Hepatocyte (in vitro differentiated cells): Measurements from ENCODE around the gene ZIC3. TPM values are rescaled to one million over a fixed set of nuclear protein-coding genes. Genes with fewer than 3 reads are reported as not detected.
"Not testable (repeated sequence)": the region's sequence is repeated elsewhere in the genome, so short reads cannot be mapped to it uniquely, and the experiment has no call there.

Experiments
- DNase-seq: peaks from one replicate; pipeline ENCODE4 v3.0.0-alpha.2; 2016; ENCODE audit warnings: low spot score
- H2AFZ ChIP-seq: fragments of 200-600 bp; sonication (generic); 2 replicates; pipeline ENCODE4 v1.6.0; 2016; ENCODE audit warnings: antibody characterized with exemption, mild to moderate bottlenecking
- H3K27ac ChIP-seq: fragments of 200-600 bp; sonication (generic); 2 replicates; pipeline ENCODE4 v1.5.1; 2016; ENCODE audit warnings: mild to moderate bottlenecking
- H3K27me3 ChIP-seq: fragments of 200-600 bp; sonication (generic); 2 replicates; pipeline ENCODE4 v1.6.1; 2016
- H3K36me3 ChIP-seq: fragments of 200-600 bp; sonication (generic); replicated peaks from 2 replicates; pipeline ENCODE4 v1.5.1; 2016; ENCODE audit warnings: low read depth; ENCODE audit not compliant: insufficient read depth
- H3K4me1 ChIP-seq: fragments of 200-600 bp; sonication (generic); 2 replicates; pipeline ENCODE4 v1.5.1; 2016; ENCODE audit warnings: mild to moderate bottlenecking, moderate library complexity; ENCODE audit not compliant: insufficient read depth
- H3K4me2 ChIP-seq: fragments of 200-600 bp; sonication (generic); 2 replicates; pipeline ENCODE4 v1.6.0; 2016
- H3K4me3 ChIP-seq: fragments of 200-600 bp; sonication (generic); 2 replicates; pipeline ENCODE4 v1.5.1; 2016; ENCODE audit warnings: mild to moderate bottlenecking
- H3K79me2 ChIP-seq: fragments of 200-600 bp; sonication (generic); 2 replicates; pipeline ENCODE4 v1.6.0; 2017; ENCODE audit warnings: mild to moderate bottlenecking
- H3K9me2 ChIP-seq: fragments of 200-600 bp; sonication (generic); replicated peaks from 2 replicates; pipeline ENCODE4 v1.6.0; 2017; ENCODE audit warnings: mild to moderate bottlenecking; ENCODE audit not compliant: insufficient read depth
- H3K9me3 ChIP-seq: fragments of 200-600 bp; sonication (generic); 2 replicates; pipeline ENCODE4 v1.5.1; 2016; ENCODE audit warnings: low read depth, mild to moderate bottlenecking
- H4K20me1 ChIP-seq: fragments of 200-600 bp; sonication (generic); 2 replicates; pipeline ENCODE4 v1.6.0; 2016; ENCODE audit warnings: mild to moderate bottlenecking; ENCODE audit not compliant: insufficient read depth, poor library complexity, severe bottlenecking
- CTCF ChIP-seq: fragments of 200-600 bp; sonication (generic); IDR thresholded peaks from 2 replicates; pipeline ENCODE4 v1.5.1; 2016; ENCODE audit warnings: antibody characterized with exemption, mild to moderate bottlenecking; ENCODE audit not compliant: poor library complexity
- EZH2 ChIP-seq: fragments of 200-600 bp; sonication (generic); IDR thresholded peaks from 2 replicates; pipeline ENCODE4 v1.6.1; 2016; ENCODE audit warnings: antibody characterized with exemption, mild to moderate bottlenecking, borderline replicate concordance
- EZH2phosphoT487 ChIP-seq: fragments of 200-600 bp; sonication (generic); IDR thresholded peaks from one replicate; pipeline ENCODE4 v1.6.1; 2018; ENCODE audit warnings: antibody characterized with exemption, mild to moderate bottlenecking, low read depth, moderate library complexity; ENCODE audit not compliant: unreplicated experiment, severe bottlenecking
- WGBS: methylation state at CpG from one replicate; pipeline ENCODE4 v1.1.6; 2016; ENCODE audit warnings: low lambda C conversion rate; ENCODE audit errors: missing lambda C conversion rate; 5-methylcytosine and 5-hydroxymethylcytosine counted together
- polyA plus RNA-seq: library from polyadenylated mRNA; unstranded; fragments of >200 nt; fragmentation: Nextera tagmentation; extraction: Ambion mirVana; gene quantifications from 2 replicates; pipeline ENCODE4 v1.2.1, GENCODE V29; 2016
- total RNA-seq: library from RNA; depleted of rRNA; stranded (reverse); fragments of >200 nt; gene quantifications from 2 replicates; pipeline ENCODE4 v1.2.3, GENCODE V29; 2014

ZIC3 gene
- total and polyA plus RNA-seq, 2 experiments from 2014 or later, result 0.13 TPM; not detected in 1

GRCh38 chrX:137549851-137550664 is 15.9 kb upstream of the ZIC3 start:
- peak overlapping the region; percentile 63 for H3K4me2 ChIP-seq
- no peaks in the 10 kb centered on the region for H3K79me2 ChIP-seq
- no peak for DNase-seq
- H3K36me3 ChIP-seq, result no peaks in the 10 kb centered on the region
- H3K9me2 ChIP-seq, result no peaks in the 10 kb centered on the region
- no peak overlapping the region for H3K27ac ChIP-seq
- peak; percentile 86 for TF ChIP-seq EZH2
- no peak for TF ChIP-seq EZH2phosphoT487
- H2AFZ ChIP-seq, result no peak overlapping the region
- H4K20me1 ChIP-seq, result no peaks in the 10 kb centered on the region
- H3K4me1 ChIP-seq, result no peaks in the 10 kb centered on the region
- no peak overlapping the region for H3K4me3 ChIP-seq
- WGBS, result 40% methylated on average over 53 of the region's 58 CpGs
- no peaks in the 10 kb centered on the region for H3K9me3 ChIP-seq
- H3K27me3 ChIP-seq, result peaks cover 73% of the 10 kb centered on the region

DNA sequence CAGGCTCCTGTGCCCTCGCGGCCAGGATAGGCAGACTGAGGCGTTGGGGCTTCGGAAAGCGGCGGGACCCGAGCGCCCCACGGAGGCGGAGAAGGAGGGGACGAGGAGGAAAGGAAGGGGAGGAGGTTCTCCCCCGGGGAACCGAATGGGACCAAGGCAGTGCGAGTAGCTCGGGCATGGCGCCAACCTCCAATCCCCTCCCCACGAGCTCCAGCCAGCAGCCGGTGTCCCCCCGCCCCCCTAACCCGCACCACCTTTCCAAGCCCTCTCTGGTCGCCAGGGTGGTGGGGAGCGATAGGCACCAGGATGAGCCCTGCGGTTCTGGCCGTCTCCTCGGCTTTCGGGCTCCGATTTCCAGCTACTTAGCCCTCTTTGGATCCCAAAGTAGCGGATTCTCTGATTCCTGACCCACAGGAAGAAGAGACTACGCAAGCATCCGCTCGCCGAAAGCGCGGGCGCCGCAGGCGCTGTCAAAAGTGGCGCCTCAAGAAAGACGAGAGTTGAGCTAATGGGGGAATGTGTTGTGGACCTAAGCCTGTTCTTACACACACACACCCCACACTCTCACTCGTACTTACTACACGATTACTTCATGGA is 15.2 kb upstream of the ZIC3 start:
- WGBS, result 48% methylated on average over 33 of the region's 41 CpGs
- Histone ChIP-seq H4K20me1 (no peaks in the 10 kb centered on the region), H3K9me3 (no peaks in the 10 kb centered on the region), H3K4me3 (no peak overlapping the region), H3K79me2 (no peaks in the 10 kb centered on the region), H2AFZ (no peak overlapping the region), H3K36me3 (no peaks in the 10 kb centered on the region), H3K4me2 (peak overlapping the region; percentile 63), H3K9me2 (no peaks in the 10 kb centered on the region), H3K27ac (no peak overlapping the region), H3K27me3 (peaks cover 67% of the 10 kb centered on the region), H3K4me1 (no peaks in the 10 kb centered on the region)
- TF ChIP-seq CTCF, result no peak
- TF ChIP-seq EZH2phosphoT487, result no peak
- peak; percentile 2 for TF ChIP-seq EZH2
- no peak for DNase-seq

- not testable (repeated sequence) for H3K9me2 ChIP-seq, H3K36me3 ChIP-seq, H3K4me2 ChIP-seq, H3K4me3 ChIP-seq, H4K20me1 ChIP-seq, DNase-seq, H2AFZ ChIP-seq, H3K79me2 ChIP-seq, H3K9me3 ChIP-seq, H3K4me1 ChIP-seq, H3K27ac ChIP-seq
- WGBS, result 76% methylated on average over 4 of the region's 4 CpGs
- H3K27me3 ChIP-seq, result peaks cover 53% of the 10 kb centered on the region
These were observed 13.8 kb upstream of the ZIC3 start for GRCh38 chrX:137552098-137552497.

GRCh38 chrX:137562096-137562495 is 3.8 kb upstream of the ZIC3 start:
- 40% methylated on average over 8 of the region's 8 CpGs for WGBS
- H3K4me1 ChIP-seq, result no peaks in the 10 kb centered on the region
- H3K9me3 ChIP-seq, result no peaks in the 10 kb centered on the region
- no peaks in the 10 kb centered on the region for H4K20me1 ChIP-seq
- no peak overlapping the region for H2AFZ ChIP-seq
- no peak for DNase-seq
- H3K4me2 ChIP-seq, result no peak overlapping the region
- H3K27ac ChIP-seq, result no peak overlapping the region
- H3K27me3 ChIP-seq, result peaks cover 50% of the 10 kb centered on the region
- no peak for TF ChIP-seq CTCF
- no peak for TF ChIP-seq EZH2phosphoT487
- no peak for TF ChIP-seq EZH2
- H3K79me2 ChIP-seq, result no peaks in the 10 kb centered on the region
- no peaks in the 10 kb centered on the region for H3K36me3 ChIP-seq
- H3K9me2 ChIP-seq, result no peaks in the 10 kb centered on the region
- H3K4me3 ChIP-seq, result no peak overlapping the region
